Bladder microvascular endothelial cell (primary cell): ENCODE data around the gene STIP1. TPM values are rescaled to one million over a fixed set of nuclear protein-coding genes. Genes with fewer than 3 reads are reported as not detected.

Source experiments
- total RNA-seq: library from RNA; depleted of rRNA; stranded (reverse); fragments of >200 nt; gene quantifications from 2 replicates; pipeline ENCODE4 v1.2.3, GENCODE V29; 2014

Gene STIP1
- total RNA-seq = 135 and 189 TPM in 2 replicates

DNA sequence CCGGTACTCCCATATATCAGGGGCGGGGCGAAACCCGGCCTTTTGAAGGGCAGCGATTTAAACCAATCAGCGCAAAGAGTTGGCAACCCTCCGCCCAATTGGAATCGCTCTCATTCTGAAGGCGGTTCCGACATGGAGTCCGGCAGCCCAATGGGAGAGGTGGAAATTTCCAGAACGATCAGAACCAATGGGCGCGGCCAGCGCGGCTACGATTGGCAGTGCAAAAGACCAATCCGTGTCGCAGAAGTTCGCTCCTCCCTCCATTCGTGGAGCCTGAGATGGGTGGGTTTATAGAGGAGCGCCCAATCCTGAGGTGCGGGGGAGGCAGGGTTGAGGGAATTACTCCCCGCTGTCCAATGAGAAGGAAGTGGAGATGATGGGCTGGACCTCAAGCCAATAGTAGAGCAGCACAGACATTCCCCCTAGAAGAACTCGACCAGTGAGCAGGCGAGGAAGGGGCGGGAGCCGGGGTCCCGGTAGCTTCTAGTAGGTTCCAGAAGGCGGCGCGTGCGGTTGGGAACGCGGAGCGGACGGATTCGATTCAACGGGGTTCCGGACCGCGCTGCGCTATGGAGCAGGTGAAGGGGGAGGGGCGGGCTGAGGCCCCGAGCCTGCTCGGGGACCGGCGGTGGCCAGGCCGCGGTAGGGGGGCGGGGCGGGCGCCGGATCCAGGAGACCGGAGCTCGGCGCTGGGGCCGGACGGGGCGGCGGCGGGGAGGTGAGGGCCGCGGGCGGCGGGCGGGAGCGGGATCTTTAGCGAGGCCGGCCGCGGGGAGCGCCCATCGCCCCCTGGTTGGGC is at the start of gene STIP1:
STIP1 (plus strand) TSS at position 479 of the 799 bp plus-strand sequence; CDS start at position 570, 91 bp downstream.

DNA sequence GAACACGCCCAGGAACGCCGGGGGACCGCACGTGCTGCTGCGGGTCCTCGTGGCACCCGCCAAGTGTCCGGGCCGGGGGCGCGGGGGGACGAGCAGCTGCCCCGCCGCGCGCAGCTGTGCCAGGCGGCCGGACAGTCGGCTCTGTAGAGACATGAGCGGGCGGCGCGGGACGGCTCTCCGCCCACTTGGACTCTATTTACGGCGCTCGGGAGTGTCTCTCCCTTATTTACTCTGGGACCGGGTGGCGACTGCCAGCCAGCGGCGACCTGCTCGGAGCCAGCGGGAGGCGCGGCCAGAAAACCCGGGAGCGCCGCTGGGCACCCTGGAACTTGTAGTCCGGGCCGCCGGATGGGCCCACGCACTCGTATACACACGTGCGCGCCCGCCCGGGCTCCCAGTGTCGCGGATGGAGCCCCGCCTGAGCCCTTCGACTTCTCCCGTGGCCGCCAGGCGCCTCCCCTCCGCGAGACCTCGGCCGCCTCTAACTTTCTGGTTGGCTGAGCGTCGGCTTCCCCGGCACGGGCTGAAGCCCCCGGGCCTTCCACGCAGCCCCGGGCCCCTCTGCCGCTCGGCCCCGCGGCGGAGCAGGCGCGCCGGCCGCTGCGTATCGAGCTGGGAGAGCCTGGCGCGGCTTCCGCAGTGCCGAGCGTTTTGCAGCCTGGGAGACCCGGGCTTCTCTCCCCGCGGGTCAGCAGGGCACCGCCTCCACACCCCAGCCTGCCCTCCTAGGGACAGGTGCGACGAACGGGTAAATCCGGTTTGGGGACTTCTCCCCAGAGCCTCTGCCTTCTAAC is 19.9 kb upstream of the STIP1 start, which contains the start of gene MACROD1:
MACROD1 (minus strand) TSS at position 272 of the 794 bp plus-strand sequence; CDS start at position 153, 119 bp downstream.

DNA sequence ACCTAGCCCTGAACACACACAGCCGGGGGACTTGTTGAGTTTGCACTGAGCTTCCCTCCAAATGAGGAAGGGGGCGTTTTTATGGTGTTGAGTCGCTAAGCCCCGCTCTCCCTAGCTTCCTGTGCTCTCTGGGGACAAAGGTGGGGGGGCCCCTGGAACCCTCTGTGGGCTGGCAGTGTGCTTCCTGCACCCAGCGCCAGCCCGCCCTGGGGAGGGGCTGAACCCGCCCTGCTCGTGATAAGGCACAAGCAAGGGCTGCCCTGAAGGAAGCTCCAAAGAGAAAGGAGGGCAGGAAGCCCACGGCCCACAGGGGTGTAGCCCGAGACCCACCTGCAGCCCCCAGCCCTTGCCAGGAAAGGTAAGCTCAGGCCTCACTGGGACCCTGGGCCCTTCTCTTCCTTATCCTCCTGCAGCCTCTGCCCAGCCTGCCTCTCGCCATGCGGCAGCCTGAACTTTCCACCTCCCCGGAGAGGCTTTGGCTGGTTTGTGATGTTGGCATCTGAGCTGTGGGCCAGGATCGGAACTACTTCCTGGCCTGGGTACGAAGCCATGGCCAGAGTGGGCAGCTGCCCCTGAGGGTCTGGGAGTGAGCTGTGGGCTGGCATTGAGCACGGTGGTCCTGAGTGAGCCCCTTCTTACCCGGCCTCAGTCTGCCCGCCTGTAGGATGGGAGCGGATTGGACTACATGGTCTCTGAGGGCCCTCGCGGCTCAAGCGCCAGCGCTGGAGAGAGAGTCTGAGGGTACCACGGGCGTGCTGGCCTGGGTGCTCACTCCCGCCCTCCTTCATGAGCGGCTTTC is 20.7 kb downstream of the STIP1 start, which contains the start of gene FERMT3:
FERMT3 (plus strand) TSS at position 265 of the 799 bp plus-strand sequence. CDS start 644 bp downstream, outside the sequence.

DNA sequence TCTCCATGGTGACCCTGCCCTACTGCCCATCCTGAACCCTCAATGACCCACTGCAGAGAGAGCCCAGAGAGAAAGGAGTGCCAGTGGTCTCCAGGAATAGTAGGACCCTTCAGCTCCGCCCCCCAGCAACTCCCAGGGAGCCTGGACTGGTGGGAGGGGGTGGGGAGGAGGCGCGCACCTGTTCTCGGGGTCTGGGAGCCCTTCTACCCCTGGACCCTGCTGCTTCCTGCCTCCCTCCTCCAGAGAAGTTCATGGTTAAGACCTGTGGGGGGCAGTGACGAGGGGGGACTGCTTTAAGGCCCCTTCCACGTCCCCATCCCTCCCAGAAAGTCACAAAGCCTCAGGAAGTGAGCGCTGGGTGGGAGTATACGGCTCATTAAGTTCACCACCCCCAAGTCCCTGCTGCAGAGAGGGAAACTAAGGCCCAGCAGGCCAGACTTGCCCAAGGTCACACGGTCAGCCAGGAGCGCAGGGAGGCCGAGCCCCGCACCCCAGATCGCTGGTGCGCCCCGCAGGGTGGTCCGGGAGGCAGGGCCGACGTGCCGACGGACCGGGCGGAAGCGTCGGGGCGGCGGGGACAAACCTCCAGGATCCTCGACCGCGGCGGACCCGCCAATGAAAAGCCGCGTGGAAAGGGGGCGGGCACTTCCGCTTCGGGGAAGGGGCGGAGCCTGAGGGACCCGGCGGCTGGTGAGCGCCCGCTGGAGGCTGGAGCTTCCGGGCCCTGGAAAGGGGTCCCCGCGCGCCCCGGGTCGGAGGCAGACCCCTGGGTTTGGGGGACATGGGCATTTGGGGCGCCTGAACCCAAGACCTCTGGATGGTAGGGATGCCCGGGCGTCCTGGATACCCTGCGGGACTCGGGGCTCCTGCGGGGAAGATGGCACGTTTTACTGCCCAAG is 39.9 kb downstream of the STIP1 start, which contains the start of the genes NUDT22 and TRPT1:
NUDT22 (plus strand) TSS at position 667 of the 899 bp plus-strand sequence. CDS start 379 bp downstream, outside the sequence.
TRPT1 (minus strand) TSS at position 579 of the 899 bp plus-strand sequence; CDS start at position 253, 326 bp downstream.

DNA sequence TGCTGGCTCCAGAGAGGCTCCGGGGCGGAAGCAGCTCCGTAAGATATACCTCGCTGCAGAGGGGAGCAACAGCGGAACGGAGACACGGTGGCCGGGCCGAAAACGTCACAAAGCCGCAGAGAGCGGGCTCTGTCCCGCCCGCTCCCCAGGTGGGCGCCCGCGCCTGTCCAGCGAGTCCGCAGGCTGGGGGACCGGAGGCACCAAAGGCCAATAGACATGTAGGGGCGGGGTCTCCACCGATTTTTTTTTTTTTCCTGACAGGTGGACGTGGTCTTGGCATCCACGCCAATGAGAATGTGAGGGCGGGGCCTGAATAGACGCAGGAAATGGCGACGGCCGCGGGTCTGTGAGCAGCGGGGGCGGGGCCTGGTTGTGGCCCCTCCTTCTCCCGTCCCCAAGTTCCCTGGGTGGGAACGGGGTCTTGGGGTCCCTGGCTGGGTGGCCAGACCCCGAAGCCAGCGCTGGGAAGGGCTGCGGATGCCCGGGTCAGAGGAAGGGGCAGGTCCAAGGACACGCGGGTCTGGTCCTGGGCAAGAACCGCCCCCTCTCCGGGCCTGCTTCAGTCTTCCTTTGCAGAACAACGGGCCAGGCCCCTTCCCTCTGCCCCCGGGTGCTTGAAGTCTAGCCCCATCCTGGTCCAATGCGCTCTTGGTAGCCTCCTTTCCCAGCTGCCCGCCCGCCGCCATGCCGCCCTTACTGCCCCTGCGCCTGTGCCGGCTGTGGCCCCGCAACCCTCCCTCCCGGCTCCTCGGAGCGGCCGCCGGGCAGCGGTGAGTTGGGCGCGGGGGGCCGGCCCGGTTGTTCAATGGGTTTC is 44.4 kb downstream of the STIP1 start, which contains the start of gene DNAJC4:
DNAJC4 (plus strand) TSS at position 378 of the 814 bp plus-strand sequence; CDS start at position 685, 307 bp downstream.

DNA sequence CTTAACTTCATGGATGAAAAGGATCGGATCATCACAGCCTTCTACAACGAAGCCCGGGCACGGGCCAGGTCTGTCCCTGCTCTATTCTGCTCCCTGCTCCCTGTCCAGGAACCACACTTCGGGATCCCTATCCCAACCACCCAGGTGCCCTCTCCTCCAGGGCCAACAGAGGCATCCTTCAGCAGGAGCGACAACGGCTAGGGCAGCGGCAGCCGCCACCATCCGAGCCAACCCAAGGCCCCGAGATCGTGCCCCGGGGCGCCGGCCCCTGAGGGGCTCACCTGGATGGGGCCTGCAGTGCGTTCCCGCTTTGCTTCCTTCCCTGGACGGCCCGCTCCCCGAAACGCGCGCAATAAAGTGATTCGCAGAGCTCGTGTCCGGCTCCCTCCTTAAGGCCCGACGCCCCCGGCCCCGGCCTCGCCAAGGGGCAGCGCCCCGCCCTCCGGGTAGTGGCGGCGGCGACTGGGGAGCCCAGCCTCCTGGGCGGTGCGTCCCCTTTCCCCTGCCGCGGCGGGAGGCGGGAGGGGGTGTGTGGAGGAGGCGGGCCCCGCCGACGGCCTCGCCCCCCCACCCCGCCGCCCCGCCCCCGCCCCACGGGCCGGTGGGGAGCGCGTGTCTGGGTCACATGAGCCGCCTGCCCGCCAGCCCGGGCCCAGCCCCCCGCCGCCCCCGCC is 48.1 kb downstream of the STIP1 start, which contains the start of gene VEGFB:
VEGFB (plus strand) TSS at position 672 of the 674 bp plus-strand sequence. CDS start 250 bp downstream, outside the sequence.

DNA sequence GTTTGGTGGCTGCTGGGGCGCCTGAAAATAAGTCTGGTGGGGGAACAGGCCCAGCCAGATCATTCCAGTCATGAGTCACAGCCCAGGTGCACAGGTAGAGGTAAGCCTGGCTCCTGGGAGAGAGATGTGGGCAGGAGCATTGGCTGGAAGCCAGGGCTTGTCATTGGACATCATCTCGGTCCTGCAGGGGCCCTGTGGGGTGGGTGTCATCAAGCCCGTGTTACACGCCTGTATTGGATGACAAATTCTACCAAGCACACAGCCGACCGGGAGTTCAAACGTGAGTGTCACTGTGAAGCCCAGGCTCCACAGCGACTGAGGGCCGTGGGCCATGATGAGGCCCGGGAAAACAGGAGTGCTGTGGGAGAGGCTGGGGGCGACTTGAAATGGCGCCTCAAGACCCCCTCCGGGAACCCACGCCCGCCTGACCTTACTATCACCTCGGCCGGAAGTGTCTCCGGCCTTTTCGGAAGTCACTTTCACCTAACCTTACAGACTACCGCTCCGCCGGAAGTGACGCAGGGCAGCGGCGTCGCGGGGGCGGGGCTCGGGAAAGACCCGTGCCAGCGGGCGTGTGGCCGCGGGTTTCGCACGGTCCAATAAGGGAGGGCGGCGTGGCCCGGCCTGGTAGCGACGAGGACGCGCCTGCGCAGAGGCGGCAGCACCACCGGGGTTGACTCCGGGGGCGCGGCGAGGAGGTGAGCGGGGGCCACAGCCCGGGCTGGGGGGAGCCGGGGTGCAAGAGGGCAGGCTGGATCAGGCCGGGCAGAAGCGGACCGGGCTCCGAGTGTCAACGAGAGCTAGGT is 54.7 kb downstream of the STIP1 start, which contains the start of gene FKBP2:
FKBP2 (plus strand) TSS at position 661 of the 806 bp plus-strand sequence. CDS start 1,293 bp downstream, outside the sequence.

DNA sequence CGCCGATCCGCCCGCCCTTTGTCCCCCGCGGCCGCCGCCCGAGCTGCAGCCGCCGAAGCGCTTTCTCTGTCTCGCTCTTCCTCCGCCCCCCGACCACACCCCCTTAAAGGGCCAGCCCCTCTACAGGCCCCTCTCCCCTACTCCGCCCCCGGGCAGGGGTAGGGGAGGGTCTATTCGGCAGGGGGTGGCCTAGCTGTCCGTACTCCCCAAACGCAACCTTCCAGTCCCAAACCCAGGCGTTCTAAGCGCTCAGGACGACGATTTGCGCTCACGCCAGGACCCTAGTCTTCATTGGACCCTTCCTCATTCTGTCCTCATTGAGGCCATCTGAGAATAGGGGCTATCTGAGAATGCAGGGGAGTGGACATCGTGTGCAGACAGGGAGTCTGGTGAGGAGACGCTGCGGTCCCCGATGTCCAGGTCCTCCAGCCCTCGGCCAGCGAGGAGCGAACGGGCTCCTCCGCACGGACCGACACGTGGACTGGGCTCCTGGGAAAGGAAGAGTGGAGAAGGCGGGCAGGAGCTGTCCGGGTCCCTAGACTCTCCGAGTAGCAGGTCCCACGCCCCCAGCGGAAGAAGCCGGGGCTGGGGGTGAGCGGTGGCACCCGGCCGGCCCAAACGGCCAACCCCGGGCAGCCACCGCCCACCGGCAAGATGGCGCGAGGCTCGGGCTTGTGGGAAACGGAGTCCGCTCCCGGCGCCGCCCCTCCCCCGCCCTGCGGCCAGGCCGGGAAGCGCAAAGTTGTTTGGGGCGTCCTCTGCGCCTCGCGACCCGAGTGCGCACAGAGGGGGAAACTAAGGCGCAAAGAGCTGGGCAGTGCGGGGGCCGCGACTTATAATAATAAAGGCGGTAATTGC is 61.1 kb downstream of the STIP1 start, which contains the start of gene PPP1R14B:
PPP1R14B (minus strand) TSS at position 73 of the 858 bp plus-strand sequence. CDS start 270 bp downstream, outside the sequence.

DNA sequence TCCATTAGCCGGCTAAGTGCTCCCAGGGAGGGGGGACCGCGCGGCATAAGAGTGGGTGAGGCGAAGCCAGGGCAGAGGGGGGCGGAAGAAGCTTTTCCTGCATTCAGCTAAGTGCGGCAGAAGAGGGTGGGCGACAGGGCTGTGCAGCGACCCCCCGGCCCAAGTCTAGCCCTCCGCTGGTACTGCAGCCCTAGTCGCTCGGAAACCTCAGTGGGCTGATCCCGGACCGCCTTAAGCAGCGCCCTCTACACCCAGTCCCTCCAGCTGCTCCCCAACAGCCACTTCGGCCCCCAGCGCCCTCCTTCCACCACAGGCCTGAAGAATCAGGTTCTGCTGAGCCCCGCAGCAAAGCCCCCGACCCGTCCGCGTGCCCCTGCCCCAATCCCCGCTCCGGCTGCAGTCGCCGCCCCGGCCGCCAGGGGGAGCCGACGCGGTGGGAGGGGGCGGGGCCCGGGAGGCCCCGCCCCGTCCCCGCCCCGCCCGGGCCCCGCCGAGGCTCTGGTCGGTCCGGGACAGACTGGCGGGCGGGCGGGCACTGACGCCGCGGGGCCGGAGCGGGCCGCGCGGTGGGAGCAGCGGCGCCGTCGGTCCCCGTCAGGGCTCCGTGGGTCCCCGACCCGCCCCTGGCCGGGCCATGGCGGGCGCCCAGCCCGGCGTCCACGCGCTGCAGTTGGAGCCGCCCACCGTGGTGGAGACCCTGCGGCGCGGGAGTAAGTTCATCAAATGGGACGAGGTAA is 65.2 kb downstream of the STIP1 start, which contains the start of gene PLCB3:
PLCB3 (plus strand) TSS at position 515 of the 737 bp plus-strand sequence; CDS start at position 635, 120 bp downstream.

Other genes with a start within 250 kb of the STIP1 start
- gene NAA40, start 247.2 kb upstream of the STIP1 start, total RNA-seq = 6.5 and 20.8 TPM in 2 replicates
- gene COX8A, start 211.6 kb upstream of the STIP1 start, total RNA-seq = 202 and 382 TPM in 2 replicates
- gene OTUB1, start 199.7 kb upstream of the STIP1 start, total RNA-seq = 46.6 and 50.3 TPM in 2 replicates
- gene FLRT1, start 150.2 kb upstream of the STIP1 start, total RNA-seq = not detected in 2 replicates
- 18.3 and 34.4 TPM in 2 replicates for gene MACROD1, start 20.1 kb upstream of the STIP1 start, total RNA-seq
- gene FERMT3, start 20.6 kb downstream of the STIP1 start, total RNA-seq = 2.8 and 6.4 TPM in 2 replicates
- 18.3 and 24.8 TPM in 2 replicates for gene TRPT1, start 40.0 kb downstream of the STIP1 start, total RNA-seq
- 26.7 and 30.4 TPM in 2 replicates for gene NUDT22, start 40.1 kb downstream of the STIP1 start, total RNA-seq
- 9.9 and 12.9 TPM in 2 replicates for gene DNAJC4, start 44.4 kb downstream of the STIP1 start, total RNA-seq
- 18.5 and 20.9 TPM in 2 replicates for gene VEGFB, start 48.4 kb downstream of the STIP1 start, total RNA-seq
- 53.8 and 53.9 TPM in 2 replicates for gene FKBP2, start 54.9 kb downstream of the STIP1 start, total RNA-seq
- 207 and 216 TPM in 2 replicates for gene PPP1R14B, start 60.8 kb downstream of the STIP1 start, total RNA-seq
- gene PLCB3, start 65.4 kb downstream of the STIP1 start, total RNA-seq = 31.7 and 45.7 TPM in 2 replicates
- 39.1 and 60.1 TPM in 2 replicates for gene BAD, start 98.5 kb downstream of the STIP1 start, total RNA-seq
- 6.5 and 17.1 TPM in 2 replicates for gene GPR137, start 99.7 kb downstream of the STIP1 start, total RNA-seq
- gene KCNK4, start 105.1 kb downstream of the STIP1 start, total RNA-seq = 0.25 TPM in 1 of 2 replicates, not detected in the other
- 0.49 TPM in 1 of 2 replicates, not detected in the other for gene CATSPERZ, start 114.2 kb downstream of the STIP1 start, total RNA-seq
- gene ESRRA, start 119.4 kb downstream of the STIP1 start, total RNA-seq = 35.3 and 42.1 TPM in 2 replicates
- gene TRMT112, start 131.4 kb downstream of the STIP1 start, total RNA-seq = 174 and 263 TPM in 2 replicates
- gene PRDX5, start 131.9 kb downstream of the STIP1 start, total RNA-seq = 172 and 230 TPM in 2 replicates
- gene CCDC88B, start 154.0 kb downstream of the STIP1 start, total RNA-seq = 1.1 and 2.4 TPM in 2 replicates
- 27.2 and 44.3 TPM in 2 replicates for gene RPS6KA4, start 173.0 kb downstream of the STIP1 start, total RNA-seq